A549 treated with Mapracorat at 1 μM for 4 hours (cell line): ENCODE results near the gene IFRD1. TPM values are rescaled to one million over a fixed set of nuclear protein-coding genes. Genes with fewer than 3 reads are reported as not detected.

ENCODE experiments used
- total RNA-seq: library from RNA; stranded (reverse); fragments of 200-300 nt; extraction: Qiagen RNA extraction; gene quantifications from 5 replicates; pipeline ENCODE4 v1.2.3, GENCODE V29; 2022

Gene IFRD1
- 26.9 to 33.1 TPM (median 32.2 TPM) in 5 replicates for total RNA-seq

GRCh38 chr7:112449902-112450806 lies at the start of gene IFRD1:
IFRD1 (plus strand) TSS chr7:112450460; CDS start chr7:112450689, 229 bp downstream.

Other genes starting within 250 kb of the IFRD1 start
- 4.8 to 7.6 TPM (median 6.7 TPM) in 5 replicates for gene DOCK4, start 244.1 kb upstream of the IFRD1 start, total RNA-seq
- gene ZNF277, start 243.8 kb upstream of the IFRD1 start, total RNA-seq = 10.5 to 16.0 TPM (median 13.1 TPM) in 5 replicates
- gene LSMEM1, start 30.5 kb downstream of the IFRD1 start, total RNA-seq = 0.64 to 1.8 TPM (median 0.89 TPM) in 5 replicates